DOHH2 (cell line): ENCODE results near the gene RAP1GDS1.

Source experiments
- EZH2phosphoT487 ChIP-seq: fragments of 200-600 bp; sonication (generic); IDR thresholded peaks from 2 replicates; pipeline ENCODE4 v1.6.1; 2017; ENCODE audit warnings: borderline replicate concordance, mild to moderate bottlenecking, antibody characterized with exemption, low read length, moderate library complexity, mixed read lengths
- TF ChIP-seq, protein P1 (sequence below): fragments of 200-600 bp; sonication (generic); IDR thresholded peaks from one replicate; pipeline ENCODE4 v1.5.1; 2014; ENCODE audit warnings: antibody characterized with exemption, mild to moderate bottlenecking, low read depth, low read length; ENCODE audit not compliant: poor library complexity, severe bottlenecking

DNA sequence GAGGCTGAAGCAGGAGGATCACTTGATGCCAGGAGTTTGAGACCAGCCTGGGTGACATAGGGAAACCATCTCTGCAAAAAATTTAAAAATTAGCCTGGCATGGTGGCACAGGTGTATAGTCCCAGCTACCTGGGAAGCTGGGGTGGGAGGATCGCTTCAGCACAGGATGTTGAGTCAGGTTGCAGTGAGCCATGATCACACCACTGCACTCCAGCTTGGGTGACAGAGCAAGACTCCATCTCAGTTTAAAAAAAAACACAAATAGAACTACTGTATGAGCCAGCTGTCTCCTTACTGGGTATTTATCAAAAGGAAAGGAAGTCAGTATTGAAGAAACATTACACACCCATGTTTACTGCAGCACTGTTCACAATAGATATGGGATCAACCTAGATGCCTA is 138.7 kb downstream of the RAP1GDS1 start:
- no peak for TF ChIP-seq EZH2phosphoT487
- TF ChIP-seq, protein P1, sequence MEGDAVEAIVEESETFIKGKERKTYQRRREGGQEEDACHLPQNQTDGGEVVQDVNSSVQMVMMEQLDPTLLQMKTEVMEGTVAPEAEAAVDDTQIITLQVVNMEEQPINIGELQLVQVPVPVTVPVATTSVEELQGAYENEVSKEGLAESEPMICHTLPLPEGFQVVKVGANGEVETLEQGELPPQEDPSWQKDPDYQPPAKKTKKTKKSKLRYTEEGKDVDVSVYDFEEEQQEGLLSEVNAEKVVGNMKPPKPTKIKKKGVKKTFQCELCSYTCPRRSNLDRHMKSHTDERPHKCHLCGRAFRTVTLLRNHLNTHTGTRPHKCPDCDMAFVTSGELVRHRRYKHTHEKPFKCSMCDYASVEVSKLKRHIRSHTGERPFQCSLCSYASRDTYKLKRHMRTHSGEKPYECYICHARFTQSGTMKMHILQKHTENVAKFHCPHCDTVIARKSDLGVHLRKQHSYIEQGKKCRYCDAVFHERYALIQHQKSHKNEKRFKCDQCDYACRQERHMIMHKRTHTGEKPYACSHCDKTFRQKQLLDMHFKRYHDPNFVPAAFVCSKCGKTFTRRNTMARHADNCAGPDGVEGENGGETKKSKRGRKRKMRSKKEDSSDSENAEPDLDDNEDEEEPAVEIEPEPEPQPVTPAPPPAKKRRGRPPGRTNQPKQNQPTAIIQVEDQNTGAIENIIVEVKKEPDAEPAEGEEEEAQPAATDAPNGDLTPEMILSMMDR, result no peak
